ENCODE results near the gene RHOB.

DNA sequence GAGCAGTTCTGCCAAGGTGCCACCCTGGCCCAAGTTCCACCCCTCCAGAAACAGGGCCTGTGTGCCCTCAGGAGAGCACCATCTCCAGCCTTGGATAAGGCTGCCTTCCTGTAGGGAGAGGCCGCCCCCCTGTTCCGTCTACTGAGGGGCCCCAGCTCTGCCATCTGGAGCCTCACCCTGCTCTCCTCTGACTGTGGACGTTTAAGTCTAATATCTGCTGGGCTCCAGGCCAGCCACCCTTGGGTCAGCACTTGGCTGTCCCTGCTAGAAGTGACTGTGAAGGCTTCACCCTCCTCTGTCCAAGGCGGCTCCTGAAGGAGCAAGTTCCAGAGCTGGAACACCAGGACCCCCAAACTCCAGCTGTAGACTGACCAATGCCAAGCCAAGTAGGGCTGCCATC is 26.3 kb downstream of the RHOB start:
- TF ChIP-seq CTCF (IDR thresholded peaks at IDR 0.05): no peak
- TF ChIP-seq EZH2 (IDR thresholded peaks at IDR 0.05; ENCODE audit: borderline replicate concordance, insufficient read depth, low read depth, low read length, poor library complexity, severe bottlenecking): no peak
